Activated CD8-positive, alpha-beta memory T cell treated with anti-CD3 and anti-CD28 coated beads, Interleukin-2, amount 10 ng/mL, durations not matched to agents 7 days and 5 days (primary cell): ENCODE results near the gene PRKCSH. TPM values are rescaled to one million over a fixed set of nuclear protein-coding genes. Genes with fewer than 3 reads are reported as not detected.

Experiments
- ATAC-seq: fragments of 150-1000 bp; cut with Tn5 transposase; one replicate; pipeline ENCODE4 v1.10.0; 2021; ENCODE audit warnings: moderate library complexity
- CTCF ChIA-PET: fragments of 350-600 bp; sonication (Branson Sonifier 250); formaldehyde crosslinking; loops from one replicate; lab custom pipeline; 2021; ENCODE audit warnings: antibody characterized with exemption; lab: Charles Lee
- DNase-seq: peaks from one replicate; pipeline ENCODE4 v3.0.0-alpha.2; 2020
- H3K27ac Mint-ChIP-seq: one replicate; pipeline ENCODE4 v1.8.0; 2021; ENCODE audit warnings: mild to moderate bottlenecking, mixed read lengths
- H3K27me3 Mint-ChIP-seq: one replicate; pipeline ENCODE4 v1.8.0; 2021; ENCODE audit warnings: mixed read lengths
- H3K36me3 Mint-ChIP-seq: one replicate; pipeline ENCODE4 v1.8.0; 2021; ENCODE audit warnings: mild to moderate bottlenecking, mixed read lengths
- H3K4me1 Mint-ChIP-seq: one replicate; pipeline ENCODE4 v1.8.0; 2021; ENCODE audit warnings: mixed read lengths
- H3K4me3 Mint-ChIP-seq: one replicate; pipeline ENCODE4 v1.8.0; 2021; ENCODE audit warnings: mild to moderate bottlenecking, moderate library complexity, mixed read lengths
- H3K9me3 Mint-ChIP-seq: one replicate; pipeline ENCODE4 v1.8.0; 2022; ENCODE audit warnings: low read depth, mixed read lengths
- microRNA-seq: library from miRNA; unstranded; fragments of <30 nt; microRNA quantifications from one replicate; pipeline ENCODE4 v1.2.0, GENCODE V29; 2022
- total RNA-seq, 2 experiments: library from RNA; stranded (reverse); gene quantifications; one replicate each; pipeline ENCODE4 v1.2.3, GENCODE V29; 2021

PRKCSH gene
- total RNA-seq, 2 experiments from 2014 or later: 278 to 306 TPM

DNA sequence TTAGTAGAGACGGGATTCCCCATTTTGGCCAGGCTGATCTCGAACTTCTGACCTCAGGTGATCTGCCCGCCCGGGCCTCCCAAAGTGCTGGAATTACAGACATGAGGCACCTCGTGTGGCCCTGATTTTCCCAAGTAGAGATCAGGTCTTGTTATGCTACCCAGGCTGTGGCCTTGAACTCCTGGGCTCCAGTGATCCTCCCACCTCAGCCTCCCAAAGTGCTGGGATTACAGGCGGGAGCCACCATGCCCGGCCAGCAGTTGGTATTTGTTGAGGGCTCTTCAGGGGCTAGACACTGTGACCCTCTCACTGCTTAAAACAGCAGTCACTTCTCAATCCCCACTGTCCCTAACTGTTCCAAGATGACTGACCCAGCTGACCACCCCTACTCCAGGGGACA lies 53.9 kb downstream of the PRKCSH start:
- ATAC-seq (no peak), DNase-seq (no peak)
- H3K4me3 Mint-ChIP-seq: no peak overlapping the region
- H3K4me1 Mint-ChIP-seq: no peaks in the 10 kb centered on the region
- CTCF ChIA-PET: no interaction called here
- no peaks in the 10 kb centered on the region for H3K27me3 Mint-ChIP-seq
- H3K27ac Mint-ChIP-seq: no peak overlapping the region
- no peaks in the 10 kb centered on the region for H3K9me3 Mint-ChIP-seq
- H3K36me3 Mint-ChIP-seq: peaks cover 3% of the 10 kb centered on the region

GRCh38 chr19:11494634-11495285 lies 59.3 kb downstream of the PRKCSH start:
- no peak overlapping the region for H3K4me3 Mint-ChIP-seq
- no peaks in the 10 kb centered on the region for H3K27me3 Mint-ChIP-seq
- H3K4me1 Mint-ChIP-seq: no peaks in the 10 kb centered on the region
- H3K36me3 Mint-ChIP-seq: peaks cover 3% of the 10 kb centered on the region
- DNase-seq: no peak
- H3K27ac Mint-ChIP-seq: no peak overlapping the region
- no peaks in the 10 kb centered on the region for H3K9me3 Mint-ChIP-seq
- ATAC-seq: no peak
- CTCF ChIA-PET: interaction anchor here (0.6 to 1.8 kb wide), 2 partner anchors 12 to 276 kb away, joined by 3 to 8 read pairs; no protein-coding TSS in a partner anchor

DNA sequence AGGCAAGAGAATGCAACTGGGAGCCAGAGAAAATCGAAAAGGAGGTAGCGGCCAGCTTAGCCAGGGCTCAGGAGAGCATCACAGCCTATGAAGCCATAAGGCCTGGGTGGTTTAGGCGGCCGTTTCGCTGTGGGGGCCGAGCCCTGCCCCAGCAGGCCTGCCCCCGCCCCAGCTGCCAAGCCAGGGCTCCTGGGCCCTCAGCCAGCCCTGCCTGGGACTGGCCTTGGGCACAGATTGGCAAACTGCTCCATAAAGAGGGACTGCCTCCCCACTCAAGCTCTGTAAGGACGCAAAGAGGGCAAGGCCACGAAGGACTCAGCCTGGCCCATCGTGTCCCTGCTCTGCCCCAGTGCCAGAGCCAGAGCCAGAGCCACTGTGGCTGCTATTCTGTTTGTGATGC lies 60.0 kb downstream of the PRKCSH start:
- CTCF ChIA-PET: interaction anchor here (1.8 kb wide), 1 partner anchor 13 kb away, joined by 8 read pairs; no protein-coding TSS in a partner anchor
- H3K4me3 Mint-ChIP-seq: no peak overlapping the region
- no peak overlapping the region for H3K27ac Mint-ChIP-seq
- H3K4me1 Mint-ChIP-seq: no peaks in the 10 kb centered on the region
- ATAC-seq (no peak), DNase-seq (no peak)
- H3K9me3 Mint-ChIP-seq: no peaks in the 10 kb centered on the region
- no peaks in the 10 kb centered on the region for H3K27me3 Mint-ChIP-seq
- peaks cover 2% of the 10 kb centered on the region for H3K36me3 Mint-ChIP-seq

DNA sequence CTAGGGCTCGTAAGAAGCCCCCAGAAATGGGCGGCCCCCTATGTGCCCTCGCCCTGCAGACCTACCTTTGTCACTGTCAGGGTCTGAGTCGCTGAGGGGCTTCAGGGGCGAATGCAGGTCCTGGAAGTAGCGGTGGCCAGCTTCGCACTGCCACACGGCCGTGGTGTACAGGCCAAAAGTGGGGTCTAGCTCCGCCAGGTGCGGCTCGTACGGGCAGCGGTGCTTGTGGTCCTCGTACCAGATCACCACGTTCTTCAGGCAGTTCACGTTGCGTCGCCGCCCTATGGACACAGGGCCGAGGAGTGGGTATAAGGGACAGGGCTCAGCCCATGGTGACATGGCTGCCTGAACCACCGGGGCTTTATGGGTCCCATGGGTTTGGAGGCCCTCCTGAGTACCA lies 60.5 kb downstream of the PRKCSH start:
- Mint-ChIP-seq H3K36me3 (peaks cover 2% of the 10 kb centered on the region), H3K4me3 (no peak overlapping the region), H3K27ac (no peak overlapping the region), H3K4me1 (no peaks in the 10 kb centered on the region), H3K9me3 (no peaks in the 10 kb centered on the region), H3K27me3 (no peaks in the 10 kb centered on the region)
- no peak for DNase-seq
- CTCF ChIA-PET: interaction anchor here (0.9 to 2.3 kb wide), 4 partner anchors 13 to 112 kb away, joined by 3 to 9 read pairs (median 6); partner anchors contain the start of gene EPOR
- ATAC-seq: no peak

DNA sequence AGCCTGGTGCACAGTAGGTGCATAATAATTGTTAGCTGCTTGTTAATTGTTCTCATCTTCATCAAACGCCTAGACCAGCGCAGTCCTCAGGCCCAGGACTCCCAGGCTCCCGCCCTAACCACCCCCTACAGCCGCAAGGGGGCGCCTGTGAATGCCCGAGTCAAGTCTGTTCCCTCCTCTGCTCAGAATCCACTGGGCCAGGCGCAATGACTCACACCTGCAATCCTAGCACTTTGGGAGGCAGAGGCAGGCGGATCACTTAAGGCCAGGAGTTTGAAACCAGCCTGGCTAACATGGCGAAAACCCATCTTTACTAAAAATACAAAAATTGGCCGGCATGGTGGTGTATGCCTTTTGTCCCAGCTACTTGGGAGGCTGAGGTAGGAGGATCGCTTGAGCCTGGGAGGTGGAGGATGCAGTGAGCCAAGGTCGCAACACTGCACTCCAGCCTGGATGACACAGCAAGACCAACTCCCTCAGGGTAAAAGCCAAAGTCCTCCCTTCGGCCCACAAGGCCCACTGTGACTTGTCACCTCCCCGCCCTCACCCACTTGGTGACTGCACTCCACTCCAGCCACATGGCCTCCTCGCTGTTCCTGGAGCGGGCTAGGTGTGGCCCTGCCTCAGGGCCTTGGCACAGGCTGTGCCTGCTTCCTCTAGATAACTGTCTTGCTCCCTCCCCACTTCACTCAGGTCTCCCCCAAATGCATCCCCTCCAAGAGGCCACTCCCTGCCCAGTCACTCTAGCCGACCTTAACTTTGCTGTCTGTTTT lies 61.1 kb downstream of the PRKCSH start:
- Mint-ChIP-seq H3K4me1 (no peaks in the 10 kb centered on the region), H3K27me3 (no peaks in the 10 kb centered on the region), H3K9me3 (no peaks in the 10 kb centered on the region), H3K36me3 (peaks cover 2% of the 10 kb centered on the region), H3K27ac (no peak overlapping the region), H3K4me3 (no peak overlapping the region)
- DNase-seq: peak; percentile 71
- peak; percentile 82 for ATAC-seq
- CTCF ChIA-PET: interaction anchor here (0.9 to 2.3 kb wide), 3 partner anchors 14 to 113 kb away, joined by 3 to 9 read pairs (median 5); partner anchors contain the start of gene EPOR

GRCh38 chr19:11499220-11499726 lies 63.8 kb downstream of the PRKCSH start:
- CTCF ChIA-PET: interaction anchor here (0.7 kb wide), 1 partner anchor 132 kb away, joined by 4 read pairs; no protein-coding TSS in a partner anchor
- no peaks in the 10 kb centered on the region for H3K9me3 Mint-ChIP-seq
- no peak for ATAC-seq
- no peak overlapping the region for H3K4me3 Mint-ChIP-seq
- peaks cover 4% of the 10 kb centered on the region for H3K36me3 Mint-ChIP-seq
- H3K27me3 Mint-ChIP-seq: no peaks in the 10 kb centered on the region
- peaks cover under 1% of the 10 kb centered on the region for H3K4me1 Mint-ChIP-seq
- H3K27ac Mint-ChIP-seq: no peak overlapping the region
- no peak for DNase-seq

- Mint-ChIP-seq H3K4me1 (peaks cover 7% of the 10 kb centered on the region), H3K36me3 (peaks cover 4% of the 10 kb centered on the region), H3K9me3 (no peaks in the 10 kb centered on the region), H3K27ac (no peak overlapping the region), H3K4me3 (no peak overlapping the region), H3K27me3 (no peaks in the 10 kb centered on the region)
- CTCF ChIA-PET: interaction anchor here (0.7 to 3.1 kb wide), 2 partner anchors 17 to 132 kb away, joined by 4 to 8 read pairs; no protein-coding TSS in a partner anchor
- no peak for ATAC-seq
- no peak for DNase-seq
Observed at GRCh38 chr19:11499890-11500420, 64.5 kb downstream of the PRKCSH start.

Small RNA genes within 50 kb of the gene (microRNA-seq; reads per million reads assigned to microRNA genes)
- gene MIR7974: not detected

Other genes starting within 250 kb of the PRKCSH start
- 1 to 10 TPM; 1.8 to 2.3 TPM for gene KANK2, start 238.1 kb upstream of the PRKCSH start, total RNA-seq
- not detected for gene ANGPTL8, start 196.0 kb upstream of the PRKCSH start, total RNA-seq
- under 1 TPM; 0.58 to 0.70 TPM for gene DOCK6, start 173.1 kb upstream of the PRKCSH start, total RNA-seq
- not detected for gene TSPAN16, start 139.5 kb upstream of the PRKCSH start, total RNA-seq
- 1 to 10 TPM; 3.6 to 5.1 TPM for gene RAB3D, start 96.0 kb upstream of the PRKCSH start, total RNA-seq
- gene TMEM205, start 89.4 kb upstream of the PRKCSH start, total RNA-seq: 10 to 100 TPM; 25.1 to 28.1 TPM
- gene CCDC159, start 89.1 kb upstream of the PRKCSH start, total RNA-seq: 10 to 100 TPM; 13.0 to 16.1 TPM
- 1 to 10 TPM in 1 of 2 experiments, under 1 TPM in 1; 0.87 to 1.3 TPM for gene PLPPR2, start 80.2 kb upstream of the PRKCSH start, total RNA-seq
- gene SWSAP1, start 61.0 kb upstream of the PRKCSH start, total RNA-seq: 1 to 10 TPM; 2.6 to 3.9 TPM
- 1 to 10 TPM; 8.1 to 9.1 TPM for gene EPOR, start 51.3 kb upstream of the PRKCSH start, total RNA-seq
- not detected for gene RGL3, start 16.3 kb upstream of the PRKCSH start, total RNA-seq
- gene ODAD3, start 514 bp upstream of the PRKCSH start, total RNA-seq: under 1 TPM; 0.15 to 0.54 TPM
- gene ELAVL3, start 45.4 kb downstream of the PRKCSH start, total RNA-seq: not detected
- 10 to 100 TPM; 16.1 to 16.7 TPM for gene ZNF653, start 70.2 kb downstream of the PRKCSH start, total RNA-seq
- 10 to 100 TPM; 33.0 to 36.2 TPM for gene ECSIT, start 93.5 kb downstream of the PRKCSH start, total RNA-seq
- not detected for gene CNN1, start 103.2 kb downstream of the PRKCSH start, total RNA-seq
- gene ELOF1, start 123.6 kb downstream of the PRKCSH start, total RNA-seq: 10 to 100 TPM; 55.1 to 67.2 TPM
- gene ACP5, start 142.0 kb downstream of the PRKCSH start, total RNA-seq: 10 to 100 TPM; 34.1 to 58.8 TPM
- gene ZNF627, start 161.8 kb downstream of the PRKCSH start, total RNA-seq: 1 to 10 TPM; 6.3 to 7.1 TPM